Hematopoietic multipotent progenitor cell treated with erythropoietin and hydrocortisone succinate and interleukin-3 and kit ligand, for 15 days (in vitro differentiated cells): ENCODE results near the gene SERINC5.
"Not testable (repeated sequence)": the region's sequence is repeated elsewhere in the genome, so short reads cannot be mapped to it uniquely, and the experiment has no call there.

Source experiments
- DNase-seq: peaks from one replicate; pipeline ENCODE4 v3.0.0-alpha.2; 2015; ENCODE audit warnings: low spot score

SERINC5 gene

DNA sequence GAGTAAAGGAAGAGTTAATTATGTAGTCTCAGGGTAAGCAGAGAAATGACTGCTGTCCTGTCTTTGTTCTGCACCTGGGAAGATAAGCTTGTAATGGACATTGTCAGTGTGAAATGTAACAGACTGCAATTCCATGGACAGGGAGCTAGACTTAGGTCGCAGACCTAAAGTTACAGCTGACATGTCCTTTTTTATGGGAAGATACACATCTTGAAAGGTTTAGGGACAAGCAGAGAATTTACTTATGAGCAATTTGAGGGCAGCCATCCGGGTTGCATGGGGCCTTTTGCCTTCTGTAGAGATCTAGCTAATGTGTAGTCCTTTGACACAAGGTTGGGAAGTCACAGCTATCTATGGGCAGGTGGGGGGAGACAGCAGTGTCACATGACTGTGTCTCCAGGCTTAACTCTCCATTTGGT lies 85.7 kb downstream of the SERINC5 start:
- DNase-seq = no peak

GRCh38 chr5:80168388-80169028 lies 87.3 kb downstream of the SERINC5 start:
- DNase-seq = no peak

DNA sequence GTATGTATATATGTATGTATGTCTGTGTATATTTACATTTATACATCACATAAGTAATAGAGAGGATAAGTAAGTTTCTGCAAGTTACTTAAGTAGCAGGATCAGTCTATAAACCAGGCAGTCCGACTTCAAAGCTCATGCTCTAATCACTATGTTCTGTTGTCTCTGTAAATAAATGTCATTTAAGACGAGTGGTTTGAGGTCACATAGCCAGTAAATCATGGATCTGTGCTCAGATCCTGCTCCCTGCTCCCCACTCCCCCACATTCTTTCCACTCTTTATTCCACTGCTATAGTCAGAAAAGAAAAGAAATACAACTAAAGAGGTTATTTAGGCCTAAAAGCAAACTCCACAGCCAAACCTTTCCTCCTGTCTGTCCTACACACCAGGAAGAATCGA lies 90.4 kb downstream of the SERINC5 start:
- no peak for DNase-seq

GRCh38 chr5:80161165-80161564 lies 94.7 kb downstream of the SERINC5 start:
- DNase-seq = no peak

- DNase-seq = no peak
Observed at GRCh38 chr5:80160242-80160641, 95.6 kb downstream of the SERINC5 start.

DNA sequence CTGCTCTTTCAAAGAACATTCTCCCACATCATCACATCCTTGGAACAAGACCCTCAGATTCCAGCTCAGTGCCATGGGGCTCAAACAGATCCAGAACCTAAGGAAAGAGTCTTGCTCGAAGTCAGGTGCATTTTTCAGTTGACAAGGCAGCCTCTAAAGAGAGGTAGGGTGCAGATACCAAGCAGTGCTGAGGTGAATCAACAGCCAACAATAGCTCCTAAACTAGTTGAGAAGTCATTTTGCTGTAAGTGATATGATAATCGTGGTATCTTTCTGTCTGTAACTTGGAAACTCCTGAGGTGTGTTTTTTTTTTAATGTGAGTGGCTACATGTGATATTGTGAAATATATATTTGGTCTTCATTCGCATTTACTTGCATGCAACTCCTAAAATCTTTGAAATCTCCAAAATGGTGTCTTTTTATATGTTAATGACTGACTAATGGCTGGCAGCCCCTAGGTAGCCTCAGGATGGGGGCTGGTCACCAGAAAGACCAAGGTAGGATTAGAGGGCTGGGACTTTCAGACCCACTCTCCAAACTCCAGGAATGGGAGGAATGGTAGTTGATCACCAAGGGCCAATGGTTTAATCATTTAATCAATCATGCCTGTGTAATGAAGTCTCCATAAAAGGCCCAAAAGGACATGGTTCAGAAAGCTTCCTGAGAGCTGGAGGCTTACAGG lies 96.6 kb downstream of the SERINC5 start:
- no peak for DNase-seq

DNA sequence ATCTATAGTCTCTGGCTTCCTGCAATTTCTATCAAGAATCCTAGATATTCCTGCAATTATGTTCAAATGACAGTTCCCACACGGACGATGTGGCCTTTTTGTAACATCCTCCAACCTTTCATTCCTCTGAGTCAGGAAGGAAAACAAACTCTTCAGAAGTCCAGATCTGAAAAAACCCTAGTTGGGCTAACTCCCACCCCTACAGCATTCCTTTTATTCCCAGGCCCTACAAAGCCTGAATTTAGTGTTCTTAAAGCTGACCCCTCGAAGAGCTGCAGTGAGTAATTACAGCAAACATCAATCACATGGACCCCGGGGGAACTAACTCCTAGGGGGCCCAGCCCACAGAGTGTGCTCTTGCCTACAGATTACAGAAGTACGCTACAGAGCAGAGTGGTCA lies 99.7 kb downstream of the SERINC5 start:
- no peak for DNase-seq

- DNase-seq = no peak
Observed at GRCh38 chr5:80154749-80155148, 101.1 kb downstream of the SERINC5 start.

DNA sequence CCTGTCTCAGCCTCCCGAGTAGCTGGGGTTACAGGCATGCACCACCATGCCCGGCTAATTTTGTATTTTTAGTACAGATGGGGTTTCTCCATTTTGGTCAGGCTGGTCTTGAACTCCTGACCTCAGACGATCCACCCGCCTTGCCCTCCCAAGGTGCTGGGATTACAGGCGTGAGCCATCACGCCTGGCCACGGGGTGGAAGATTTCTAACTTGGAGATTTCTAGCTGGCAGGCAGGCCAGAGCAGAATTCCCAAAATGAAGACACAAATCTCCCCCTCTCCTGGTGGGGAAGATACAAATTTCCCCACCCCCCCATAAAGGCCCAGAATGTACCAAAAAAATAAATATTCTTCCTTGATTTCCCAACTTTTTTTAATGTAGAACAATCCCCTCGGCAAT lies 101.6 kb downstream of the SERINC5 start:
- DNase-seq = not testable (repeated sequence)

DNA sequence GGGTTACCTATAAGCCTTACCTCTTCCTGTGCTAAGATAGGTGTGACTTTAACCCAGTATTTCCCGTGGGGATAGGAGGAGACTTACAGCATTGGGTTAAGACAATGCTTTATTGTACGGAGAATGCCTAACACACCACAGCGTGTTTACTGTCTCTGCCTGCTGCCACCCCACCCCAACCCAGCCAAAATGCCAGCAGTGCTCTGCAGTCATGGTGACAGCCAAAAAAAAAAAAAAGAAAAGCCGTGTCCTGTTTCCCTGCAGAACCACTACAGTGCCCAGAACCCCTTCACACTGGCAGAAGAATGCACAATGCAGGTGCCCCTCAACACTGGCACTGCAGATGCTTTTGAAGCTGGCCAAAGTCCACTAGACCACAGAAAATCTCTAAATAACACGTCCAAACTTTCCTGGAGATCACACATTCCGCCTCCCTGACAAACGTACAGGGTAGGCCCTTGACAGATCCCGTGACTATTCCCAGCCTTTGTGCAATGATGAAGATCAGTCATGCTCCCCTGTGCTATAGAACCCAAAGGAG lies 102.2 kb downstream of the SERINC5 start:
- no peak for DNase-seq

DNA sequence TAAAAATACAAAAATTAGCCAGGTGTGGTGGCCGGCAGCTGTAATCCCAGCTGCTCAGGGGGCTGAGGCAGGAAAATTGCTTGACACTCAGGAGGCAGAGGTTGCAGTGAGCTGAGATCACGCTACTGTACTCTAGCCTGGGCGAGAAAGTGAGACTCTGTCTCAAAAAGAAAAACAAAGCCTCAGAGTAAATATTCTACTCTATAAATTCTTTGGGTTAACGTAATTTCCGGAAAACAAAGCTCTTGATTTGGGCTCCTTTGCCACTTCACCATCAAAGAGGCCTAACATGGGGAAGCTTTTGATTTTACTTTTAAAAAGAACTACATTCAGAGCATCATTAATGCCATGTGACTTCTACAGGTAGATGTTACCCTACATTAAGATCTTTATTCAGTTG lies 103.1 kb downstream of the SERINC5 start:
- DNase-seq = no peak

GRCh38 chr5:80151890-80152289 lies 104.0 kb downstream of the SERINC5 start:
- no peak for DNase-seq

DNA sequence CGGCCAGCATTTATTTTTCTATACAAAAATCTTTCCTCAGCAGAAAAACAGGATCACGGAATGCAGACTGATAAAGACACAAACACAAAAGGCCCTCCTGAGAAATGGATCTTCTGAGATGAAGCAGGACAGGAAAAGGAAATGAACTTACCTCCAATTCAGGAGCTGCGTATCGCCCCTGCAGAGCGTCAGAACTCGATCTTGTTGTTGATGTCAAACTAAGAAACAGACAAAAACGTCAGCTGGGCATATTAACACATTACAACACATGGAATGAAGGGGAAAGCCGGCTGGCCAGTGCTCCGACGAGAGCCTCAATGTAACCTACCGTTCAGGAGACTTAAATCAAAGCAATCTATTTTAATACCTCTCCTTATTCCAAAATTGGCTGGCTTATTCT lies 105.1 kb downstream of the SERINC5 start:
- DNase-seq = no peak

DNA sequence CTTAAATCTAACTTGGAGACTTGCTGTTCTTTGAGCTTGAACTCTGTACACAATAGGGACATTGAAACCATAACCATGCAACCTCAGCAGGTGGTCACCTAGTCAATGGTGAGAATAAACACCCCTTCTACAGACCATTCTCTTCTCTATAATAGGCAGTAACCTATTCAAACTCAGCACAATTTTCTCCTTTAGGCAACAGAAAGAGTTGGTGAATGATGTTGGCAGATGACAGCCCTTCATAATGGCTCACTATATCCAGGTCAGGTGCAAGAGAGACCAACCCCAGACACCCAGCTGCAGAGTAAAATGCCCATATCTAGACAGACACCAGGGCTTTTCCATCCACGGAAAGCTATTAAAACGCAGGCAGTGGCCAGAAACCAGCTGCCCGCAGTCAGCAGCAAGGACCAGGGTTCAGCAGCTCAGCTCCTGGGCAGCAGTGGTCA lies 106.7 kb downstream of the SERINC5 start:
- DNase-seq = no peak

GRCh38 chr5:80147119-80147815 lies 108.6 kb downstream of the SERINC5 start:
- no peak for DNase-seq

DNA sequence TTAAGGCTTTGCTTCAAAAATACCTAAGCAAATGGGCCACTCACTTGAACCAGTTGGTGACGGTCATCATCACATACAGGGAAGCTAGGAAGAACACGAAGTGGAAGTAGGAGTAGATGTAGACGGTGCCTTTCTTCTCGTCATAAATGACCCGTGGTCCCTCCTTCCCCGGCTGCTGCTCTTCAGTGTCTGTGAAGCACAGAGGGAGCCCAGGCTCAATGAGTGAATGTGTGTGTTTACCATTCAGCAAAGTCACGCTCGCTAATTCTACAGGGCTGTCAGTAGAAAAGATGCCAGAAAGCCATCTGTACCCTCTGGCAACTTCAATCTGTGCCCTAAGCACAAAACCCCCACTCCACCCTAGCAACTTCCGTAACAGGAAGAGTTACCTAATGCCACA lies 109.8 kb downstream of the SERINC5 start:
- no peak for DNase-seq

- DNase-seq = no peak
Observed at GRCh38 chr5:80143491-80143890, 112.4 kb downstream of the SERINC5 start.

DNA sequence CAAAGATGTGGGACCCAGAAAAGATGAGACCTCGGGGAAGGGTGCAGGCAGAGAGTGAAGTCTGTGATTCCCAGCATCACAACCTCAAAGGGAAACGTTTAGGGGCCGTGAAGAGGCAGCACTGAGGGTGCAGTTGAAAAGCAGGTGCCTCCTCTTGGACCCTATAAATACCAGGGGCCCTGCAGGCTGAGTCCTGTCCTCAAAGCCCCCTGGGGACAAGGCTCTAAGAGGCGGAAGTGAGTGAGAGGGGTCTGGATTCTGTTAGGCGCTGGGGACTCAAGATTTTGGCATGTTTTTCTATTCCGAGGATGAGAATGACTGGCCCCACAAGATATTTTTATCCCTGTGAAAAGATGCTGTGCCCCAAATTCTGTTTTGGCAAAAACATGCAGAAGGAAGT lies 112.9 kb downstream of the SERINC5 start:
- DNase-seq = no peak

DNA sequence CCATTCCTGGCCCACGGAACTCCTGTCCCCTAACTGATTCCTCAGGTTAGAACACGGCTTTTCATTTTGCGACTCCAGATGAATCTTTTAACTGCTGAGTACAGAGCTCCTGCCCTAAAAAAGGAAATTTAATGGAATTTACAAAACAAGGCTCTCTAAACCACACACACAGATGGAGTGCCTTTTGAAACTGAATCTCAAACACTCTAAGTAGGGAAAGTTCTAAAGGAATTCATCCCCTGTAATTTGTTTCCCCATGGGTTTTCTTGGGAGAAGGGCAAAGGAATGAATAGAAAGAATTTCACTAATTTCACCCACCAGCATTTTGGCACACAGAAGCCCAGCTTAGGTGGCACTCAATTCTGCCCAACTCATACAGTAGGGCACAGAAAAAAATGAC lies 114.2 kb downstream of the SERINC5 start:
- DNase-seq = no peak

- DNase-seq = no peak
Observed at GRCh38 chr5:80141147-80141671, 114.6 kb downstream of the SERINC5 start.

DNA sequence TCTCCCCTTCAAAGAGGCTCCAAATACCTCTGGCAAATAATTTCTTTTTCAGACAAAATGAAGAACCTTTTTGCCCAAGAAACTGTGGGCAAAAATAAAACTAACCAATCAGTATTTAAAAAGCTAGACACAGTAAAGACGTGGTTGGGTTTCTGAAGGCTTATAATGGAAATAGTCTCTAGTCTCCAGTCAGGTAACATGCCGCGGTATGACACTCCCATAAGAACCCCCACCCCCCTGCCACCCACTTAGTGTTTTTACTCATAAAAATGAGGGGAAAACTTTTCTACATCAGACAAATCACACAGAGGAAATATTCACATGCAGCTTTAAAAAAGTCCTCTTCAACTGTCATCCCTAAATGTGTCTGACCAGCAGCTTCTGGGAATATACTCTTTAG lies 115.4 kb downstream of the SERINC5 start:
- DNase-seq = no peak

DNA sequence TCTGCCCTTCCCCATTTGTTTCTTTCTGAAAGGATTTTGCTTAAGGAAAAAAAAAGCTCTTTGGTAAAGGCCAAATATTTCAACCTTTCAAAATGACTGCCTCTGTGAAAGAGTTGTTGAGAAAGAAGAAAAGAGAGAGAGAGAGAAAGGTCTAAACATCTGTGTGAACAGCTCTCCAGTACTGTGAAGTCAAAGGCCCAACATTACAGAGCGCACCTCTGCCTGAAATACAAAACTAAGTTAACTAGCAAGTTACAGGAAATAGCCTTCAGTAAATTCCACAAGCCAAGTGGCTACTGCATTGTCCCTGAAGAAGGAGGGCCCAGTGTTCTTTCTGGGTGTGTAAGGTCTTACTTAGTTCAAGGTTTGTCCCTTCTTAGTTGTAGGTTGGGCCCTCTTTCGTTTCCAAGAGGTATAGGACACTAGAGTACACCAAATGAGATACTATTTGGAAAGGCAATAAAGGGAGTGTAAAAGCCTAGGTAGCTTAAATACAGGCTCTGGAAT lies 116.3 kb downstream of the SERINC5 start:
- no peak for DNase-seq

- DNase-seq = no peak
Observed at GRCh38 chr5:80138486-80138885, 117.4 kb downstream of the SERINC5 start.
